Suprapubic skin (tissue), 3 donors: ENCODE measurements around the gene BFSP1.

Source experiments
- EP300 ChIP-seq: sonication (generic); formaldehyde crosslinking; IDR thresholded peaks from one replicate; pipeline ENCODE4 v1.6.1; 2017; ENCODE audit warnings: antibody characterized with exemption
- TF ChIP-seq, protein P1 (sequence below), 2 donors: fragments of 200-600 bp in 1 of 2; fragments of 450-650 bp in 1 of 2; sonication (generic) in 1 of 2; IDR thresholded peaks; one replicate each; pipeline ENCODE4 v1.5.1; 2016 to 2019; ENCODE audit warnings: antibody characterized with exemption in 2 of 2, mild to moderate bottlenecking in 1 of 2, moderate library complexity in 1 of 2

DNA sequence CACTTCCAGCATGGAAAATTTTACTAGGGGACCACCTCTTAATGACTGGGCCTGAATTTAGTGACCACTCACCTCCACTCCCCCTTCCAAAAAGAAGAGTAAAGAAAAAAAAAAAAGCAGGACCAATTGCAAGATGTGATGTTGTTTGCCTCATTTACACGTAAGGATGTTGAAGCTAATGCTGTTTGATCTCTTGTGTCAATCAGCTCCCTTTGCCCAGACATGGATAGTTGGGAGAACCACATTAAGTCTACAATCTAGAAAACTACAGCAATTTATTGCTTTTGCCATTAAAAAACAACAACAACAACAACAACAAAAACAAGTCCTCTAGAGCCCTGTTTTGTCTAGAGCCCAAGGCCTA is 27.7 kb upstream of the BFSP1 start:
- TF ChIP-seq EP300, result no peak
- TF ChIP-seq, protein P1, sequence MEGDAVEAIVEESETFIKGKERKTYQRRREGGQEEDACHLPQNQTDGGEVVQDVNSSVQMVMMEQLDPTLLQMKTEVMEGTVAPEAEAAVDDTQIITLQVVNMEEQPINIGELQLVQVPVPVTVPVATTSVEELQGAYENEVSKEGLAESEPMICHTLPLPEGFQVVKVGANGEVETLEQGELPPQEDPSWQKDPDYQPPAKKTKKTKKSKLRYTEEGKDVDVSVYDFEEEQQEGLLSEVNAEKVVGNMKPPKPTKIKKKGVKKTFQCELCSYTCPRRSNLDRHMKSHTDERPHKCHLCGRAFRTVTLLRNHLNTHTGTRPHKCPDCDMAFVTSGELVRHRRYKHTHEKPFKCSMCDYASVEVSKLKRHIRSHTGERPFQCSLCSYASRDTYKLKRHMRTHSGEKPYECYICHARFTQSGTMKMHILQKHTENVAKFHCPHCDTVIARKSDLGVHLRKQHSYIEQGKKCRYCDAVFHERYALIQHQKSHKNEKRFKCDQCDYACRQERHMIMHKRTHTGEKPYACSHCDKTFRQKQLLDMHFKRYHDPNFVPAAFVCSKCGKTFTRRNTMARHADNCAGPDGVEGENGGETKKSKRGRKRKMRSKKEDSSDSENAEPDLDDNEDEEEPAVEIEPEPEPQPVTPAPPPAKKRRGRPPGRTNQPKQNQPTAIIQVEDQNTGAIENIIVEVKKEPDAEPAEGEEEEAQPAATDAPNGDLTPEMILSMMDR (IDR thresholded peaks at IDR 0.05), result no peak
